ENCODE data around the gene TANGO6.

TANGO6 gene

GRCh38 chr16:68972013-68972412 lies 128.7 kb downstream of the TANGO6 start:
- Histone ChIP-seq H3K36me3 (peaks cover 14 to 40% (median 26%) of the 10 kb centered on the region in 3 donors), H3K27me3 (no peaks in the 10 kb centered on the region), H3K4me1 (no peaks in the 10 kb centered on the region), H3K9me3 (no peaks in the 10 kb centered on the region), H3K27ac (no peak overlapping the region), H3K4me3 (no peak overlapping the region)
- no peak for DNase-seq
- TF ChIP-seq CTCF (IDR thresholded peaks at IDR 0.05), result no peak
- intact Hi-C loops (cut with DNase I; ENCODE audit: low total_unique reads), result no loop called here

GRCh38 chr16:68972720-68973119 lies 129.4 kb downstream of the TANGO6 start:
- Histone ChIP-seq H3K4me1 (no peaks in the 10 kb centered on the region), H3K27ac (no peak overlapping the region), H3K36me3 (peaks cover 14 to 46% (median 32%) of the 10 kb centered on the region in 3 donors), H3K9me3 (no peaks in the 10 kb centered on the region), H3K27me3 (no peaks in the 10 kb centered on the region), H3K4me3 (no peak overlapping the region)
- no peak for DNase-seq
- intact Hi-C loops (cut with DNase I; ENCODE audit: low total_unique reads), result no loop called here
- no peak for TF ChIP-seq CTCF (IDR thresholded peaks at IDR 0.05)

GRCh38 chr16:68973611-68974120 lies 130.3 kb downstream of the TANGO6 start:
- no peak overlapping the region for H3K4me3 ChIP-seq

GRCh38 chr16:68978303-68978954 lies 135.1 kb downstream of the TANGO6 start:
- Histone ChIP-seq H3K36me3 (peaks cover 14 to 63% (median 32%) of the 10 kb centered on the region in 3 donors), H3K9me3 (no peaks in the 10 kb centered on the region), H3K27ac (no peak overlapping the region), H3K4me3 (no peak overlapping the region), H3K27me3 (no peaks in the 10 kb centered on the region), H3K4me1 (no peaks in the 10 kb centered on the region)
- intact Hi-C loops (cut with DNase I; ENCODE audit: low total_unique reads), result no loop called here
- no peak for TF ChIP-seq CTCF (IDR thresholded peaks at IDR 0.05)
- DNase-seq, result no peak

More at GRCh38 chr16:68973611-68974120, 130.3 kb downstream of the TANGO6 start:
- no peaks in the 10 kb centered on the region for H3K4me1 ChIP-seq
- no peak for DNase-seq
- intact Hi-C loops (cut with DNase I; ENCODE audit: low total_unique reads), result no loop called here
- H3K27ac ChIP-seq, result no peak overlapping the region
- peaks cover 14 to 50% (median 32%) of the 10 kb centered on the region in 3 donors for H3K36me3 ChIP-seq
- no peak for TF ChIP-seq CTCF (IDR thresholded peaks at IDR 0.05)
- H3K27me3 ChIP-seq, result no peaks in the 10 kb centered on the region
- H3K9me3 ChIP-seq, result no peaks in the 10 kb centered on the region

- Histone ChIP-seq H3K36me3 (peaks cover 0 to 40% (median 12%) of the 10 kb centered on the region in 3 donors), H3K27me3 (no peaks in the 10 kb centered on the region)
- DNase-seq, result no peak
Observed at GRCh38 chr16:68980695-68981315, 137.5 kb downstream of the TANGO6 start.

More at GRCh38 chr16:68980695-68981315, 137.5 kb downstream of the TANGO6 start:
- intact Hi-C loops (cut with DNase I; ENCODE audit: low total_unique reads), result no loop called here
- no peak overlapping the region for H3K4me3 ChIP-seq
- no peaks in the 10 kb centered on the region for H3K4me1 ChIP-seq
- H3K9me3 ChIP-seq, result no peaks in the 10 kb centered on the region
- H3K27ac ChIP-seq, result no peak overlapping the region
- no peak for TF ChIP-seq CTCF (IDR thresholded peaks at IDR 0.05)
